GM21576 (cell line): ENCODE data around the gene VAX1.
"Not testable (repeated sequence)": the region's sequence is repeated elsewhere in the genome, so short reads cannot be mapped to it uniquely, and the experiment has no call there.

Experiments used
- ATAC-seq: cut with Tn5 transposase; IDR thresholded peaks from one replicate; pipeline ENCODE4 v1.9.1; 2021; ENCODE audit warnings: mild to moderate bottlenecking, moderate library complexity; ENCODE audit not compliant: unreplicated experiment

VAX1 gene, protein sequence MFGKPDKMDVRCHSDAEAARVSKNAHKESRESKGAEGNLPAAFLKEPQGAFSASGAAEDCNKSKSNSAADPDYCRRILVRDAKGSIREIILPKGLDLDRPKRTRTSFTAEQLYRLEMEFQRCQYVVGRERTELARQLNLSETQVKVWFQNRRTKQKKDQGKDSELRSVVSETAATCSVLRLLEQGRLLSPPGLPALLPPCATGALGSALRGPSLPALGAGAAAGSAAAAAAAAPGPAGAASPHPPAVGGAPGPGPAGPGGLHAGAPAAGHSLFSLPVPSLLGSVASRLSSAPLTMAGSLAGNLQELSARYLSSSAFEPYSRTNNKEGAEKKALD

DNA sequence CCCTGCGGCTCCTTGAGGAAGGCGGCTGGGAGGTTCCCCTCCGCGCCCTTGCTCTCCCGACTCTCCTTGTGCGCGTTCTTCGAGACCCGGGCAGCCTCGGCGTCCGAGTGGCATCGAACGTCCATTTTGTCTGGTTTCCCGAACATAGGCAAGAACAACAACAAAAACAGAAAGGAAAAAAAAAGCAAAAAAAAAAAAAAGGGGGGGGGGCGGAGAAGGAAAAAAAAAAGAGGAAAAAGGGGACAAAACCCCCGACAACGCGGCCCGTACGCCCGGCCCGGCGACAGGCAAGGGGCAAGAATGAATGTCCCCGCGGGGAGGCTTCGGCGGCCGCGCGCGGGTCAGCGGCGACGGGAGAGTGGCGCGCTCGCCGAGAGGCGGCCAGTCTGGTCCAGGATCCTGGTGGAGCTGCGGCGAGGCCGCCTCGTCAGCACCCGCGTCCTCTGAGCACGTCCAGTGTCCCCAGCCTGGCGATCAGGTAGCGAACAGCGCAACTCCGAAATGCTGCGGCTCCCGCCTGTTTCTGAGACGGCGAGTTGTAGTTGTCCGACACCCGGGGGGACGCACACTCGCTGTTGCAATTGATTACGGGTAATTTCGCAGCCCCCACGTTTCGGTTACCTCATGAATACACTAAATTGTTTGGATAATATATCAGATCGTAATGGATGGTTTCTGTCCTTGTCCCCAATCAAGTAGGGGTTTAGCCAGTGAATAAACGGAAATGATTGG, at the start of gene VAX1:
VAX1 (minus strand) TSS at position 360 of the 732 bp plus-strand sequence; CDS start at position 146, 214 bp downstream.
- no peak for ATAC-seq

DNA sequence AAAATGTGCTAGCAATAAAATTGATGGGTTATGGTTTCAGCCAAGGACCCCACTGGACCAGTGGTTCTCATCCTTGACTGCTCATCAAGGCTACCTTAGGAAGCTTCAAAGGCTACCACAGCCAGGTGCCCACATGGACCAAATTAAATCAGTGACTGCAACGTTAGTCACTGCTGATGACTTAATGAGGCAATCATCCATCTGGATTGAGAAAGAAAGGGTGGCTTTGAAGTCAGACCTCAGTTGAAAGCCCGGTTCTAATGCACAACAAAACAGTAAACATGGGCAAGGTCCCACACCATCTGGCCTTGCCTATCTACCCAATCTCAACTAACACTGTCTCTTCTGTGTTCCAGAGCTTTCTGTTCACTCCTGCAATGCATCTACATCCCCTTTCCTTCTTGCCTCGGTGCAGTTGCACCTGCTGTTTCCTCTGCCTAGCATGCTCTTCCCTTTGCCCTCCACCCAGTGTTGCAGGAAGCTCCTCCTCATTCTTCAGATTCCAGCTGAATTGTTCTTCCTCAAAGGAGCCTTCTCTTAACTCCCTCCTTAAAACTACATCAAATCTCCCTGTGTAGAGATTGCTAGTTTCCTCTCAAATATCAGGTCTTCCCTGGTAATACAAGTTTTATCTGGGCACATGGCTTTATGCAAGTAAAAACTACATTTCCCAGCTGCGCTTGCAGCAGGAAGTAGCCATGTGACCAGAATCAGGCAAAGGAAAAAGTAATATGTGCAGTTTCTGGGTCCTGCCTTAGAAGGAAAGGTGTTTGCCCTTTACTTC, 49.0 kb upstream of the VAX1 start:
- no peak for ATAC-seq

DNA sequence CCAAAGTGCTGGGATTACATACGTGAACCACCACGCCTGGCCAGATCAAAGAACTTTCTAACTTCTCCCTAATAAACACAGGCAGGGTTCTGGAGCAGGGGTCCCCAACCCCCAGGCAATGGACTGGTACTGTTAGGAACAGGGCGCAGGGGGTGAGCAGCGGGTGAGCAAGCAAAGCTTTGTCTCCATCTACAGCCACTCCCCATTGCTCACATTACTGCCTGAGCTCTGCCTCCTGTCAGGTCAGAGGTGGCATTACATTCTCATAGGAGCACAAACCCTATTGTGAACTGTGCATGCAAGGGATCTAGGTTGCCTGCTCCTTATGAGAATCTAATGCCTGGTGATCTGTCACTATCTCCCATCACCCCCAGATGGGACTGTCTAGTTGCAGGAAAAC, 47.7 kb upstream of the VAX1 start:
- ATAC-seq, result not testable (repeated sequence)

DNA sequence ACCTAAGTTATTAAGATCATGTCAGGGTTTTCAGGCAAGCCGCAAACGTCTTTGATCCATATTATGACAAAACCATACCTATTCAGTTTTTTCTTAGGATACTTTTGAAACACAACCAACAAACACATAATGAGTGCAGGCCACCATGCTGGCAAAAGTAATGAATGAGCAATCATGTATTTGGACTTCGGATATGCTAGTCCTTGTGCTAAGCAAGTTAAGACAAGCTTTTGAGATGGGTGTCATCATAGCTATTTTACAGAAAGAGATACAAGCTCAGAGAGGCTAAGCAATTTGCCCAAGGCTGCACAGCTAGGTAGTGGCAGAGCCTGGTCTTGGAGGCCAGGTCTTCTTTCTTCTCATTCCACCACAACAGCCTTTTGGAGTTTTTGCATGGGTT, 46.8 kb upstream of the VAX1 start:
- no peak for ATAC-seq

DNA sequence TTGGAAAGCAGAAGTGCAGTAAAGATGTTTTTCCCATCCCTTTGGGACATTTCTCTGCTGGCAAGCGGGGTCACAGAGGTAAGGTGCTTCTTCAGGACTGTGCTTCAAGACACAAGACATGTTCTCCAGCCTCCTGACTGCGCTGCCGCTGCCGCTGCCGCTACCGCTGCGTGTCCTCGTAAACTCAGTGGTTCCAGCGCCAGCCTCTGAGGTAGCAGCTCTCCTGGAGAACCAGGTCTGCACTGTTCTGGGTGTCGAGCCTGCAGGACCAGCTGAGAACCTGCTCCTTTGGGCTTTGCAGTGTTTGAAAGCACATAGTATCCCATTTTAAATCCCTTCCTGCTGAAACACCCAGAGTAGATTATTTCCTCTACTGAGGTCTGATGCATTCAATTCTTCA, 46.2 kb upstream of the VAX1 start:
- no peak for ATAC-seq

DNA sequence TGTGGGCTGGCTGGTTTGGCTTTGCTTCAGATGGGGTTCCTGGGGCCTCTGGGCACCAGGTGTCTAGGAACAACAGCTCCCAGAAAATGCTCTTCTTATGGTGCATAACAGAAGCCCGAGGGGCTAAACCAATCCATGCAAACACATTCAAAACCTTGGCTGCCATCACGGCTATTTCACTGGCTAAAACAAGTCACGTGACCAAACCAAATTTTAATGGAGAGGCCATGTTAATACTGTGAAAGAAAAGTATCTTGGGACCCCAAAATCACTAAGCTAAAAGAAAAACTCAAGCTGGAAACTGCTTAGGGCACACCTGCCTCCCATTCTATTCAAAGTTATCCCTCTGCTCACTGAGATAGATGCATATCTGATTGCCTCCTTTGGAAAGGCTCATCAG, 40.1 kb upstream of the VAX1 start:
- no peak for ATAC-seq

DNA sequence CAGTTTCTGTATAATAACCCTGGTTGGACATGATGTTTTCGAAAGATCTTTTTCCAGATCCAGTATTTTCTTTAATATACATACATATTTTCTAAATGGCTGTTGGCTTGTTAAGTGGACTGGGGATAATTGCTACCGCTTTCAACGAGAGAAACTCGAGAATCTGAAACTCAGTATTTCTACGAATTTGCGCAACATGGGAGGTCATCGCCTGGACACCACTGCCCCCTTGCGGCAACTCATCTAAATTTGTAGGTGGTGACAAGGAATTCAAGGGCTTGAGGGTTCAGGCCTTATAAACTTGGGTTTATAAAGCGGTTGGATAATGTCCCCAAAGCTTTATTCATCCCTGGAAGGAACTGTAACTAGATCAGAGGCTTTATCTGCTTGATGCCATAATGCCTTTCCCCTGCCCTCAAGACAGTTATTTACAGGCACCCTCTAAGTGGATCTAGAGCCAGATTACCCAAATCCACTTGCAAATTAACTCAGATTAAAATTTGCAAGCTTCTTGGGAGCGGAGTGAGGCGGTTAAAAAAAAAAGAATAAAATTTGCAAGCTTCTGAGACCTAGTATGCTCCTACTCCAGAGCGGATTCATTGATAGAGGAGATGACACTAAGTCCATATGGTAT, 37.9 kb upstream of the VAX1 start:
- peak; percentile 43 for ATAC-seq

DNA sequence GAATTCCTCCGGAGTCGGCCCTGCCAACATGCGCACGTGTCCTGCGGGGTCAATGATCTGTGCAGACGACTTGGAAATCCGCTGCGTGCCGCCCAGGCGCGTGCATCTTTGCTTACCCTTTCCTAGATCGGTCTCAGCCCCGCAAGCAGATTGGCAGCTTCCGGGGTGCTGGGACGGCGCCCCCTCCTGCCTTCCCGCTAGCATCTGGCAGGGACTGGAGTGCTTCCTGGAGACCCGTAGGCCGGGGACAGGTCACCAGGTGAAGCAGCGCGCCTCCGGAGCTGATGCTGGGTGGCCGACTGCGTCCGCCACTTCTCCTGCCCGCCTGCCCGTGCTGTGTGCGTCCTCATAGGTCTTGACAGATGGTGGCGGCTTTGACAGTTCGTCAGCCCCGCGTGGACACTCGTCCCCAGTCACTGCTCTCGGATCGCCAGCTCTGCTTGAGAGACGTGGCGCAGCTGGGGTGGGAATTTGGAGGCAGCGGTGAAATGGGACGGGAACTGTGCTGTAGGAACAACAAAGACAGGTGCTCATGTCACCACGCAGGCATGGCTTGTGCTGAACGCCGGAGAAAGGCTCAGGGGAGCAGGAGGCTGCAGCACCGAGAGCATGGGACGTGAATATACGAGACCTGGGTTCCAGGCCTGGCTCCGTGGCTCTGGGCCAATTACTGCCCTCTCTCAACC, 37.3 kb upstream of the VAX1 start:
- ATAC-seq, result peak; percentile 42

DNA sequence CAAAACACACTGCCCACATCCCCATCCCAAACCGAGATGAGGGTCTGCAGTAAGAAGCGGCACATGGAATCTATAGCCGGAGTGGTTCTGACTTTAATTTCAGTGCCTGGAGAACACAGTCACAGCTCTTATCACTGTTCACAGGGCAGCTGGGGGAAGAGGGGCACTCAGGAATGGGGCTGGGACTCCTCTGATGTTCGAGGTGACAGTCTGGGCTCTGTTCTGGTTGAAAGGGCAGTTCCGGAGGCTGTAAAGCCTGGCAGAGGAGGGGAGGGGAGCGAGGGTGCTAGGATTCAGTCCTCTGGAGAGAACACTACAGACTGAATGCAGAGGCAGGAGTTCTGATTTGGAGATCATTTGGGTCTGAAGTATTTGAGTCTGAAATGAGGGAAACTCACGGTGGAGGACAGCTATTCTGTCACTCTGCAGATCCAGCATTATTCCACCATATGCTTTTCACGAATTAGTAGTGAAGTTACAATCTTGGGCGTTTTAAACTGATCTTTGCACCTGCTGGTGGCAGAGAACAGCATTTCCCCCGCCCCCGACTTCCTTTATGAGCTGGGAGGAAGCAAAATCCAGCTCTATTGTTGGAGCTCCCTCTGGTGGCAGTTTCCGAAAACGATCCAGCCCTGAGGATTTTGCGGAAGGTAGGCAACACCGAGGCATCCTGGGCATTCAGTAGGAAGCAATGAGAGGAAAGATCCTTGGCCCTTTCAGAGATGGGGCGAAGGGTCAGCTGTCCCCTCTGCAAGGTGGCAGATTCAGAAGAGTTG, 36.6 kb upstream of the VAX1 start:
- peak; percentile 76 for ATAC-seq

DNA sequence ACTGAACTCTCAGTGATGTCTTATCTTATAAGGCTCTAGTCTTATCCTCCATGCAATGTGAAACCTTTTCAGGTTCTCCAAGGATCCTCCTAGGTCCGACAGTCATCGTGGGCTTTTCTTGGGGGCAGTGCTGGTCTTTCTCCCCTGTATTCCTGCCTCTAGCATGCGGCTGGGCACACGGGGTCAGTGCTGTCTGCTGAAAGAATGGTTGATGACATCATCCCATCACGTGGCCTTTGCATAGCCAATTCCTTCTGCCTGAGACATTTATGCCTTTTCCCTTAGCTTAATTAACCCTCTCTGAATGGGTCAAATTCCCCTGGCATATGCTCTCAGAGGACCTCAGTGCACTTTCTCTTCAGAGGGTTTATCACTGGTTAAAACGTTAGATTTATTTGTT, 32.2 kb upstream of the VAX1 start:
- no peak for ATAC-seq

DNA sequence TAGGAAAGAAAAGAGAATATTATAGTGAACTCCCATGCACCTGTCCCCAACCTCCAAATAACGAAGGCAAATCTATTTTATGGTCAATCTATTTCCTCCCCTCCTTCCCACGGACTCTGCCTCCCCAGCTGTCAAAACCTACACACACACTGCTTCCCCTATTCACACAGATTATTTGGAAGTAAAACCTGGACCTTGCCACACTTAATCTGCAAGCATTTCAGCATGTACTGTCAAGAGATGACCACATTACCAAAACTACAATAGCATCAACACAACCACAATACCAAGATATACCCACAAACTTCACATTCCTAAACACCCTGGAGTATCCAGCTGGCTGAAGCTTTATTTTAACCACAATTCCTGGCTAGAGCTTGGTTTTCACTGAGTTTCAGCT, 31.4 kb upstream of the VAX1 start:
- no peak for ATAC-seq

DNA sequence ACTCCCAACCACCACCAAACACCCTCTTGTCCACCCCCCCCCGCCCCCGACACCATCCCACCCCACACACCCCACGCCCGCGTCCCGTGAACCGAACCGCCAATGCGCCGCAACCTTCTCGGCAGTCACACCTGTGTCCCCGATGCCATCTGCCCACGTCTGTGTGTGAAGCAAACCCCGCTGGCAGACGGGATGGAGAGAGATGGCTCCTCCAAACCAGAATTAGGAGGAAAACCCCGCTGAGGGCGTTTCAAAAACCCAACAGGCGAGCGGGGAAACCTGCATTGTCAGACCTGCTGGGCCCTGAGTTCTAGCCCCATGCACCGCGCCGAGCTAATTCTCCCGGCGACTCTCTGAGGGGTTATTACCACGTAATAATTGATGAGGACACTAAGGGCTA, 30.7 kb upstream of the VAX1 start:
- ATAC-seq, result no peak

DNA sequence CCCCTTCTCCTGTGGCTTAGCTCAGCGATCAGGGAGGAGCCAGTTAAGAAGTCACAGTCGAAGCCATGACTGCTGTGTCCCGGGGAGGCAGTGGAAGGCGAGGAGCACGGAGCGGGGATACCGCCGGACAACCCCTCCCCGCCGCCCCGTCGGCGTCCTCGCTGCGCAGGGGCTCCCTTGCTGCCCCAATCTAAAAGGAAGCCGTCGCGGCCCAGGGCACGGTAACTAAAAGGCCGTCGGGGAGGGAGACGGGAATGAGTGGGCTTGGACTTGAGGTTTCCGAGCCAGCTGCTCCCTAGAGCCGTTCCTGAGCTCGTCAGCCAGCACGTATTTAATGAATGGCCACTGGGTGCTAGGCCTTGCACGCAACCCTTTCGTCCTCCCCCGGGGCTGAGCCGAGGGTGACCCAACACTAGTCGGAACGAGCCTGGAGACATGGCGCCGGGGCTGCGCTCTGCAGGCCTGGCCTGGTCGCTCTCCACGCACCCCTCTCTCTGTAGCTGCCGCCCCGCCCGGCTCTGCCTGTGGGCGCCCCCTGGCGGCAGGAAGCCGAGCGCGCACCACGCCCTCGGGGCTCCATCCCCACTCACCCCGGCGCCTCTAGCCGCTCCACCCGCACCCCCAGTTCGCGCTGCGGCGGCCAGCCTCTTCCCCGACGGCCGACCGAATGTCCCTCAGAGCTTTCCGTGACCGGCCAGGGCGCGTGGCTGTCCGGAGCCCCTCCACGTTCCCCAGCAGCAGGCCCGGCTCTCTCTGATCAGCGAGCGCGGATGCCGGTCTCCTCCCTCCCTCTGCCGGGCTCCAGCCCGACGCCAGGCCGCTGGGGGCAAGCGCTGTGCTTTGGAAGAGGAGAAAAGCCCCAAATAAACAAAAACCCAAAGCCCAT, 30.0 kb upstream of the VAX1 start:
- peak; percentile 83 for ATAC-seq

DNA sequence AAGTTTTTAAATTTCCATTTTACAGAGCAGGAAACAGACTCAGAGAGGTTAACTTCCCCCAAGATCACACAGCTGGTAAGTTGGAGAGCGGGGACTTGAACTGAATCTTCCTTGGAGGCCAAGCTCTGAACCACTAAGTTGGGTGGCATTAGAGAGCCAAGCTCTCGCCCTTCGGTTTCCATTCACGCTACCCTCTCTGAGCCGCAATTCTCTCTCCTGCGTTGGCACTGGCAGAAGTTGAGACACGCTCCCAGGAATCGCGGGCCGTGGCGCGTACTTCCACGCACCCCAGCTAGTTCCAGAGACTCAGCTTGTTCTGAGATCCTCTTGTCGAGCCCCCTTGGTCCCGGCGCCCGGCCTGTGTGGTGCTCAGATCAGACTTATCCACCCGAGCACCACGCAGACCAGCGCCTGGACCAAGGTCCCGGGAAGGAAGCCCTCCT, 29.3 kb upstream of the VAX1 start:
- ATAC-seq, result no peak

DNA sequence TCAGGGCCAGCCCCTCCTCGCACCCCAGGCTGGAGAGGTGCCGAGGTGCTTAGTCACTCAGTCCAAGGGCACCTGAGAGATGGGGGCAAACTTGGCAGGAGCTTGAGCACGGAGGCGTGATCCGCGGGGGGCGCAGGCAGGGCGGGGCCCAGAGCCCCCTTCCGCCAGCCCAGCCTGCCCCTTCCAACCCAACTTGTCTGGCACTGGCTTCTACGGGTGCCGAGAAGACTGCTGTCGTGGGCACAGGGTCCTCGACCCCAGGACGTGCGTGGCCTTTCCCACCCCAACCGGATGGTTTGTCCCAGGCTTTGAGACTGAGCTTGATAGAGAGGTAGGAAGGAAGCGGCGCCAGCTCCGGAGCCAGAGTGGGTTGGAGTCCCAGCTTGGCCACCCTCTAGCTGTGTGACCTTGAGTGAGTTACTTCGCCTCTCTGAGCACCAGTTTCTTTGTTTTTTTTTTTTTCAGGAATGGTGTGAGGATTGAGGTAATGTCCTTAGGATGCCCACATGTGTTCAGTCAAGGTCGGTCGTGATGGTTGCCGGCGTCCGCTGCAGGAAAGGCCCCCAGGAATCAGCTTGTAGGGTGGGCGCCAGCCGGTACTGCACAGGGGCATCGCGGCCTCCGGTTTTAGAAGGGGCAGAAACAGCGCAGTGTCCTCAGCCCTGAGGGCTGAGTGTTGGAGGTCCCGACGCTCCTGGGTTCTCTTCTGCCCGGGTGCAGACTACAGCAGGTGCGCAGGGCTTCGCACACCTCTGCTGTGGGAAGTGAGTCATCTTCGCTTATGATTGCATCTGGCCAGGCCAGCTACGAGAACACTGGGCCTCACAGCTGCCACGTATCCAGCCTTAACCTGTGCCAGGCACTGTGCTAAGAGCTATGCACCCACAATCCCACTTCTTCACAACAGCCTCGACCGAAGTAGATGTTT, 28.6 kb upstream of the VAX1 start:
- no peak for ATAC-seq

DNA sequence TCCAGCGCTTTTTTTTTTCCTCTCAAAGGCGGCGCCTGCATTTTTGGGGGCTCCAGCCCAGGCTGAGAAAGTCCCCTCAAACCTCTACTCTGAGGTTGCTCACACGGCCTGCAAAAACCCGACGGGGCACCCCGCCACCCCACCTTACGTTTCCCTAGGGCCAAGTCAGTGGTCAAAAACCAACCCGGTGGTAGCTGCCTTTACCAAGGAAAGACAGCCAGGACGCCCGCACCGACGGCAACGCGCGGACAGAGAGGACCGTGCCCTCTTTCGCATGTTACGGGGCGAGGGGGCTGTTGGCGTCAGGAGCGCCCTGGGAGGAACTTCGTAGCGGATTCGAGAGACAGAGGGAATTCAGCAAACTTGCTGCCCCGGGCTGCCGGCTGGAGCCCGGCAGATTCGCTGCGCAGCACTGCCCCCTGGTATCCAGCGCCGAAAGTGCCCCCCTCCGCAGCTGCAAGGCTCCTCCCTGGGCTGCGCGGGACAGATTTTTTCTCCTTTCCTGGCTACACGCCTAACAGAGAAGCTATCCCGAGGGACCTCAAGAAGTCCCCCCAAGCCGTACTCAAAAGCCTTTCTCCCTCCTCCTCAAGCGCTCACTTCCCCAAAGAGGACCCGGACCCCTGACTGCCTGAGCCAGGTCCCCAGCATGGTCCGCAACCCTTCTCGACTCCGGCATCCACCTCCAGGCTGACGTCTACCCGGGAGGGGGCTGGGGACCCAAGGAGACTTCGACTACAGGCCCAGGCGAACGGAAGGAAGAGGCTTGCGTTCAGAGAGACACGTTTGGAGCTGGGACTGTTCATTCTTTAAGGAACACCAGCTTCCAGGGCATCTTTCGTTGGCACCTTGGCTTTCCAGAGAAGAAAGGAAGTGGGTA, 27.7 kb upstream of the VAX1 start:
- ATAC-seq, result no peak
